ENCODE data around the gene ITPKB. TPM values are rescaled to one million over a fixed set of nuclear protein-coding genes. Genes with fewer than 3 reads are reported as not detected.

ITPKB gene
- total RNA-seq, 2 experiments from 2014 or later, result 47.0 to 47.4 TPM

GRCh38 chr1:226593541-226593940 is 145.5 kb downstream of the ITPKB start:
- H3K36me3 Mint-ChIP-seq (ENCODE audit: low read depth), result no peaks in the 10 kb centered on the region
- H3K9me3 Mint-ChIP-seq (ENCODE audit: insufficient read depth), result no peaks in the 10 kb centered on the region
- no peak for DNase-seq
- POLR2A ChIA-PET, result no interaction called here
- H3K4me1 Mint-ChIP-seq (ENCODE audit: low read depth), result no peaks in the 10 kb centered on the region
- no peak overlapping the region for H3K4me3 Mint-ChIP-seq
- CTCF ChIA-PET, result interaction anchor here (1.4 kb wide), 1 partner anchor 32 kb away, joined by 5 read pairs; no protein-coding TSS in a partner anchor
- no peak overlapping the region for H3K27ac Mint-ChIP-seq
- peaks cover 4% of the 10 kb centered on the region for H3K27me3 Mint-ChIP-seq (ENCODE audit: low read depth)
- ATAC-seq, result no peak

- no peak for DNase-seq
- ChIA-PET CTCF (interaction anchor here (1.1 kb wide), 1 partner anchor 18 kb away, joined by 4 read pairs; no protein-coding TSS in a partner anchor), POLR2A (no interaction called here)
- H3K27ac Mint-ChIP-seq, result no peak overlapping the region
- H3K36me3 Mint-ChIP-seq (ENCODE audit: low read depth), result no peaks in the 10 kb centered on the region
- peaks cover 3% of the 10 kb centered on the region for H3K27me3 Mint-ChIP-seq (ENCODE audit: low read depth)
- no peaks in the 10 kb centered on the region for H3K4me1 Mint-ChIP-seq (ENCODE audit: low read depth)
- no peak for ATAC-seq
- no peak overlapping the region for H3K4me3 Mint-ChIP-seq
- H3K9me3 Mint-ChIP-seq (ENCODE audit: insufficient read depth), result no peaks in the 10 kb centered on the region
Measured at GRCh38 chr1:226590614-226591013, 148.5 kb downstream of the ITPKB start.

GRCh38 chr1:226589008-226589733 is 149.9 kb downstream of the ITPKB start:
- ATAC-seq (no peak), DNase-seq (no peak)
- H3K27ac Mint-ChIP-seq, result no peak overlapping the region
- no peaks in the 10 kb centered on the region for H3K4me1 Mint-ChIP-seq (ENCODE audit: low read depth)
- H3K27me3 Mint-ChIP-seq (ENCODE audit: low read depth), result peaks cover 3% of the 10 kb centered on the region
- no peaks in the 10 kb centered on the region for H3K9me3 Mint-ChIP-seq (ENCODE audit: insufficient read depth)
- no peaks in the 10 kb centered on the region for H3K36me3 Mint-ChIP-seq (ENCODE audit: low read depth)
- H3K4me3 Mint-ChIP-seq, result no peak overlapping the region
- POLR2A ChIA-PET, result no interaction called here
- CTCF ChIA-PET, result interaction anchor here (1.1 kb wide), 1 partner anchor 37 kb away, joined by 3 read pairs; no protein-coding TSS in a partner anchor

- no peak overlapping the region for H3K4me3 Mint-ChIP-seq
- ChIA-PET POLR2A (no interaction called here), CTCF (interaction anchor here (1.1 kb wide), 1 partner anchor 38 kb away, joined by 3 read pairs; no protein-coding TSS in a partner anchor)
- ATAC-seq (no peak), DNase-seq (no peak)
- peaks cover 3% of the 10 kb centered on the region for H3K27me3 Mint-ChIP-seq (ENCODE audit: low read depth)
- H3K27ac Mint-ChIP-seq, result no peak overlapping the region
- no peaks in the 10 kb centered on the region for H3K4me1 Mint-ChIP-seq (ENCODE audit: low read depth)
- no peaks in the 10 kb centered on the region for H3K9me3 Mint-ChIP-seq (ENCODE audit: insufficient read depth)
- no peaks in the 10 kb centered on the region for H3K36me3 Mint-ChIP-seq (ENCODE audit: low read depth)
Measured at GRCh38 chr1:226588484-226588883, 150.6 kb downstream of the ITPKB start.

- Mint-ChIP-seq H3K27ac (no peak overlapping the region), H3K4me1 (ENCODE audit: low read depth) (no peaks in the 10 kb centered on the region), H3K27me3 (ENCODE audit: low read depth) (no peaks in the 10 kb centered on the region), H3K9me3 (ENCODE audit: insufficient read depth) (no peaks in the 10 kb centered on the region), H3K36me3 (ENCODE audit: low read depth) (no peaks in the 10 kb centered on the region), H3K4me3 (no peak overlapping the region)
- no peak for DNase-seq
- POLR2A ChIA-PET, result interaction anchor here (0.6 kb wide), 1 partner anchor 10 kb away, joined by 3 read pairs; no protein-coding TSS in a partner anchor
- no peak for ATAC-seq
- CTCF ChIA-PET, result interaction anchor here (0.6 kb wide), 1 partner anchor 209 kb away, joined by 3 read pairs; no protein-coding TSS in a partner anchor
Measured at GRCh38 chr1:226586650-226587422, 152.2 kb downstream of the ITPKB start.

GRCh38 chr1:226586116-226586515 is 153.0 kb downstream of the ITPKB start:
- Mint-ChIP-seq H3K36me3 (ENCODE audit: low read depth) (no peaks in the 10 kb centered on the region), H3K27me3 (ENCODE audit: low read depth) (no peaks in the 10 kb centered on the region), H3K9me3 (ENCODE audit: insufficient read depth) (no peaks in the 10 kb centered on the region), H3K27ac (no peak overlapping the region), H3K4me1 (ENCODE audit: low read depth) (no peaks in the 10 kb centered on the region), H3K4me3 (no peak overlapping the region)
- ChIA-PET POLR2A (no interaction called here), CTCF (interaction anchor here (0.6 to 0.7 kb wide), 2 partner anchors 210 to 242 kb away, joined by 3 read pairs; no protein-coding TSS in a partner anchor)
- DNase-seq (no peak), ATAC-seq (no peak)

- ChIA-PET CTCF (interaction anchor here (1.5 kb wide), 1 partner anchor 15 kb away, joined by 3 read pairs; no protein-coding TSS in a partner anchor), POLR2A (no interaction called here)
- H3K27ac Mint-ChIP-seq, result no peak overlapping the region
- no peaks in the 10 kb centered on the region for H3K36me3 Mint-ChIP-seq (ENCODE audit: low read depth)
- no peak overlapping the region for H3K4me3 Mint-ChIP-seq
- H3K27me3 Mint-ChIP-seq (ENCODE audit: low read depth), result no peaks in the 10 kb centered on the region
- ATAC-seq (no peak), DNase-seq (no peak)
- no peaks in the 10 kb centered on the region for H3K4me1 Mint-ChIP-seq (ENCODE audit: low read depth)
- no peaks in the 10 kb centered on the region for H3K9me3 Mint-ChIP-seq (ENCODE audit: insufficient read depth)
Measured at GRCh38 chr1:226584164-226584563, 154.9 kb downstream of the ITPKB start.

- no peak for DNase-seq
- Mint-ChIP-seq H3K36me3 (ENCODE audit: low read depth) (no peaks in the 10 kb centered on the region), H3K9me3 (ENCODE audit: insufficient read depth) (no peaks in the 10 kb centered on the region), H3K27ac (no peak overlapping the region), H3K27me3 (ENCODE audit: low read depth) (no peaks in the 10 kb centered on the region), H3K4me3 (no peak overlapping the region), H3K4me1 (ENCODE audit: low read depth) (no peaks in the 10 kb centered on the region)
- CTCF ChIA-PET, result no interaction called here
- no peak for ATAC-seq
- POLR2A ChIA-PET, result no interaction called here
Measured at GRCh38 chr1:226582966-226583365, 156.1 kb downstream of the ITPKB start.

Other genes with a start within 250 kb of the ITPKB start
- not detected for gene STUM, start 190.5 kb downstream of the ITPKB start, total RNA-seq
- 1 to 10 TPM; 3.0 to 3.6 TPM for gene PSEN2, start 131.3 kb upstream of the ITPKB start, total RNA-seq
- 10 to 100 TPM; 12.1 to 16.4 TPM for gene COQ8A, start 201.0 kb upstream of the ITPKB start, total RNA-seq